Activated naive CD4-positive, alpha-beta T cell treated with anti-CD3 and anti-CD28 coated beads for 36 hours (primary cell): Measurements from ENCODE around the gene ZNF142. TPM values are rescaled to one million over a fixed set of nuclear protein-coding genes. Genes with fewer than 3 reads are reported as not detected.

Experiments
- CTCF ChIA-PET: fragments of 350-600 bp; sonication (Branson Sonifier 250); formaldehyde crosslinking; loops from one replicate; lab custom pipeline; 2021; ENCODE audit warnings: antibody characterized with exemption; lab: Charles Lee
- DNase-seq: peaks from one replicate; pipeline ENCODE4 v3.0.0-alpha.2; 2020
- H3K27ac Mint-ChIP-seq: one replicate; pipeline ENCODE4 v1.8.0; 2021; ENCODE audit warnings: mild to moderate bottlenecking, mixed read lengths
- H3K27me3 Mint-ChIP-seq: one replicate; pipeline ENCODE4 v1.8.0; 2021; ENCODE audit warnings: low read depth, mixed read lengths
- H3K36me3 Mint-ChIP-seq: one replicate; pipeline ENCODE4 v1.8.0; 2021; ENCODE audit warnings: low read depth, mixed read lengths
- H3K4me1 Mint-ChIP-seq: one replicate; pipeline ENCODE4 v1.8.0; 2021; ENCODE audit warnings: low read depth, mixed read lengths
- H3K4me3 Mint-ChIP-seq: one replicate; pipeline ENCODE4 v1.8.0; 2021; ENCODE audit warnings: mild to moderate bottlenecking, moderate library complexity, mixed read lengths
- H3K9me3 Mint-ChIP-seq: one replicate; pipeline ENCODE4 v1.8.0; 2021; ENCODE audit warnings: mixed read lengths
- intact Hi-C: fragments of 100-400 bp; cut with micrococcal nuclease; formaldehyde crosslinking; loops from one replicate; pipeline ENCODE4 v1.15.1; 2023
- total RNA-seq, 2 experiments: library from RNA; stranded (reverse); gene quantifications; one replicate each; pipeline ENCODE4 v1.2.3, GENCODE V29; 2021

The ZNF142 gene
- total RNA-seq, 2 experiments from 2014 or later, result 28.0 to 28.4 TPM

GRCh38 chr2:218643751-218644310 is 15.6 kb downstream of the ZNF142 start:
- Mint-ChIP-seq H3K27me3 (no peaks in the 10 kb centered on the region), H3K4me3 (no peak overlapping the region), H3K4me1 (peaks cover 6% of the 10 kb centered on the region), H3K27ac (no peak overlapping the region), H3K36me3 (peaks cover 45% of the 10 kb centered on the region), H3K9me3 (no peaks in the 10 kb centered on the region)
- DNase-seq, result no peak
- CTCF ChIA-PET, result interaction anchor here (2.0 kb wide), 1 partner anchor 8 kb away, joined by 5 read pairs; no protein-coding TSS in a partner anchor
- intact Hi-C loops, result no loop called here

- no peak for DNase-seq
- intact Hi-C loops, result no loop called here
- Mint-ChIP-seq H3K27me3 (no peaks in the 10 kb centered on the region), H3K4me3 (no peak overlapping the region), H3K36me3 (peaks cover 41% of the 10 kb centered on the region), H3K9me3 (no peaks in the 10 kb centered on the region), H3K27ac (no peak overlapping the region), H3K4me1 (no peaks in the 10 kb centered on the region)
- CTCF ChIA-PET, result interaction anchor here (2.0 kb wide), 1 partner anchor 9 kb away, joined by 5 read pairs; no protein-coding TSS in a partner anchor
These were observed 16.6 kb downstream of the ZNF142 start for GRCh38 chr2:218642786-218643185.

GRCh38 chr2:218642121-218642656 is 17.2 kb downstream of the ZNF142 start:
- peaks cover 39% of the 10 kb centered on the region for H3K36me3 Mint-ChIP-seq
- intact Hi-C loops, result no loop called here
- H3K9me3 Mint-ChIP-seq, result no peaks in the 10 kb centered on the region
- no peak overlapping the region for H3K27ac Mint-ChIP-seq
- H3K27me3 Mint-ChIP-seq, result no peaks in the 10 kb centered on the region
- CTCF ChIA-PET, result interaction anchor here (0.9 to 2.0 kb wide), 2 partner anchors 10 to 208 kb away, joined by 3 to 5 read pairs; no protein-coding TSS in a partner anchor
- H3K4me3 Mint-ChIP-seq, result no peak overlapping the region
- DNase-seq, result no peak
- H3K4me1 Mint-ChIP-seq, result no peaks in the 10 kb centered on the region

GRCh38 chr2:218638372-218638771 is 21.1 kb downstream of the ZNF142 start:
- H3K27ac Mint-ChIP-seq, result no peak overlapping the region
- DNase-seq, result no peak
- H3K9me3 Mint-ChIP-seq, result no peaks in the 10 kb centered on the region
- H3K4me1 Mint-ChIP-seq, result no peaks in the 10 kb centered on the region
- CTCF ChIA-PET, result no interaction called here
- intact Hi-C loops, result no loop called here
- peaks cover 48% of the 10 kb centered on the region for H3K36me3 Mint-ChIP-seq
- H3K27me3 Mint-ChIP-seq, result no peaks in the 10 kb centered on the region
- no peak overlapping the region for H3K4me3 Mint-ChIP-seq

- H3K27me3 Mint-ChIP-seq, result no peaks in the 10 kb centered on the region
- H3K4me3 Mint-ChIP-seq, result no peak overlapping the region
- H3K36me3 Mint-ChIP-seq, result peaks cover 41% of the 10 kb centered on the region
- CTCF ChIA-PET, result no interaction called here
- H3K4me1 Mint-ChIP-seq, result no peaks in the 10 kb centered on the region
- DNase-seq, result no peak
- intact Hi-C loops, result no loop called here
- H3K27ac Mint-ChIP-seq, result no peak overlapping the region
- no peaks in the 10 kb centered on the region for H3K9me3 Mint-ChIP-seq
These were observed 23.7 kb downstream of the ZNF142 start for GRCh38 chr2:218635719-218636118.

- H3K36me3 Mint-ChIP-seq, result peaks cover 22% of the 10 kb centered on the region
- H3K27me3 Mint-ChIP-seq, result no peaks in the 10 kb centered on the region
- no peak for DNase-seq
- H3K27ac Mint-ChIP-seq, result no peak overlapping the region
- H3K4me3 Mint-ChIP-seq, result no peak overlapping the region
- CTCF ChIA-PET, result interaction anchor here (0.6 kb wide), 1 partner anchor 119 kb away, joined by 7 read pairs; no protein-coding TSS in a partner anchor
- H3K4me1 Mint-ChIP-seq, result no peaks in the 10 kb centered on the region
- no peaks in the 10 kb centered on the region for H3K9me3 Mint-ChIP-seq
- intact Hi-C loops, result no loop called here
These were observed 27.6 kb downstream of the ZNF142 start for GRCh38 chr2:218631837-218632236.

GRCh38 chr2:218627939-218628338 is 31.5 kb downstream of the ZNF142 start:
- DNase-seq, result no peak
- CTCF ChIA-PET, result interaction anchor here (1.4 to 1.8 kb wide), 4 partner anchors 12 to 31 kb away, joined by 3 to 7 read pairs (median 4); partner anchors contain the start of genes BCS1L and ZNF142
- no peaks in the 10 kb centered on the region for H3K9me3 Mint-ChIP-seq

GRCh38 chr2:218626369-218626768 is 33.1 kb downstream of the ZNF142 start:
- H3K27me3 Mint-ChIP-seq, result no peaks in the 10 kb centered on the region
- intact Hi-C loops, result no loop called here
- CTCF ChIA-PET, result interaction anchor here (0.7 kb wide), 1 partner anchor 184 kb away, joined by 3 read pairs; no protein-coding TSS in a partner anchor
- no peak overlapping the region for H3K4me3 Mint-ChIP-seq
- no peak overlapping the region for H3K27ac Mint-ChIP-seq
- H3K36me3 Mint-ChIP-seq, result no peaks in the 10 kb centered on the region
- H3K9me3 Mint-ChIP-seq, result no peaks in the 10 kb centered on the region
- no peak for DNase-seq
- no peaks in the 10 kb centered on the region for H3K4me1 Mint-ChIP-seq

More at GRCh38 chr2:218627939-218628338, 31.5 kb downstream of the ZNF142 start:
- H3K27ac Mint-ChIP-seq, result no peak overlapping the region
- H3K27me3 Mint-ChIP-seq, result no peaks in the 10 kb centered on the region
- no peaks in the 10 kb centered on the region for H3K4me1 Mint-ChIP-seq
- no peaks in the 10 kb centered on the region for H3K36me3 Mint-ChIP-seq
- no peak overlapping the region for H3K4me3 Mint-ChIP-seq
- intact Hi-C loops, result no loop called here

GRCh38 chr2:218623366-218623705 is 36.1 kb downstream of the ZNF142 start:
- no peaks in the 10 kb centered on the region for H3K9me3 Mint-ChIP-seq
- no peaks in the 10 kb centered on the region for H3K27me3 Mint-ChIP-seq
- H3K27ac Mint-ChIP-seq, result no peak overlapping the region
- H3K4me3 Mint-ChIP-seq, result no peak overlapping the region
- no peaks in the 10 kb centered on the region for H3K36me3 Mint-ChIP-seq
- CTCF ChIA-PET, result no interaction called here
- no peak for DNase-seq
- H3K4me1 Mint-ChIP-seq, result no peaks in the 10 kb centered on the region
- intact Hi-C loops, result no loop called here

- no peak overlapping the region for H3K4me3 Mint-ChIP-seq
- CTCF ChIA-PET, result no interaction called here
- no peak overlapping the region for H3K27ac Mint-ChIP-seq
- no peaks in the 10 kb centered on the region for H3K36me3 Mint-ChIP-seq
- intact Hi-C loops, result no loop called here
- H3K27me3 Mint-ChIP-seq, result no peaks in the 10 kb centered on the region
- H3K9me3 Mint-ChIP-seq, result no peaks in the 10 kb centered on the region
- no peaks in the 10 kb centered on the region for H3K4me1 Mint-ChIP-seq
- DNase-seq, result no peak
These were observed 36.6 kb downstream of the ZNF142 start for GRCh38 chr2:218622606-218623365.

- Mint-ChIP-seq H3K4me3 (no peak overlapping the region), H3K27ac (no peak overlapping the region), H3K4me1 (no peaks in the 10 kb centered on the region), H3K27me3 (no peaks in the 10 kb centered on the region), H3K36me3 (no peaks in the 10 kb centered on the region), H3K9me3 (no peaks in the 10 kb centered on the region)
- intact Hi-C loops, result no loop called here
- CTCF ChIA-PET, result no interaction called here
- no peak for DNase-seq
These were observed 38.4 kb downstream of the ZNF142 start for GRCh38 chr2:218621007-218621406.

GRCh38 chr2:218618102-218618860 is 41.1 kb downstream of the ZNF142 start:
- H3K27me3 Mint-ChIP-seq, result no peaks in the 10 kb centered on the region
- intact Hi-C loops, result no loop called here
- no peaks in the 10 kb centered on the region for H3K9me3 Mint-ChIP-seq
- no peaks in the 10 kb centered on the region for H3K36me3 Mint-ChIP-seq
- no peak overlapping the region for H3K27ac Mint-ChIP-seq
- CTCF ChIA-PET, result no interaction called here
- DNase-seq, result peak; percentile 9
- no peaks in the 10 kb centered on the region for H3K4me1 Mint-ChIP-seq
- H3K4me3 Mint-ChIP-seq, result no peak overlapping the region
